GM12891 (cell line): Measurements from ENCODE around the gene FAM168A.

Experiments used
- DNase-seq: peaks from one replicate; pipeline ENCODE4 v3.0.0; 2011; ENCODE audit warnings: low spot score; ENCODE audit not compliant: insufficient read length
- FAIRE-seq: peaks from 2 replicates; lab custom pipeline; 2011; peaks lifted over from hg19 to GRCh38; lab: Jason Lieb, UNC
- PAX5 ChIP-seq: IDR thresholded peaks from 2 replicates; pipeline ENCODE4 v1.6.1; 2011; ENCODE audit warnings: low read length, moderate library complexity, mild to moderate bottlenecking; ENCODE audit not compliant: insufficient read depth, severe bottlenecking
- POLR2A ChIP-seq: IDR thresholded peaks from 2 replicates; pipeline ENCODE4 v1.6.1; 2011; ENCODE audit warnings: low read depth, low read length, control low read depth
- POLR2AphosphoS5 ChIP-seq: IDR thresholded peaks from 2 replicates; pipeline ENCODE4 v1.6.1; 2011; ENCODE audit warnings: low read depth, low read length, control low read depth
- POU2F2 ChIP-seq: IDR thresholded peaks from 2 replicates; pipeline ENCODE4 v1.6.1; 2011; ENCODE audit warnings: low read depth, mild to moderate bottlenecking, control low read depth, low read length, moderate library complexity
- SPI1 ChIP-seq: IDR thresholded peaks from 2 replicates; pipeline ENCODE4 v1.6.1; 2011; ENCODE audit warnings: low read depth, low read length, control low read depth
- TAF1 ChIP-seq: IDR thresholded peaks from 2 replicates; pipeline ENCODE4 v1.6.1; 2011; ENCODE audit warnings: low read depth, low read length, control low read depth

The FAM168A gene

GRCh38 chr11:73542175-73542574, 55.7 kb downstream of the FAM168A start:
- no peak for TF ChIP-seq SPI1
- FAIRE-seq (no peak), DNase-seq (no peak)

- DNase-seq: no peak
- FAIRE-seq: no peak
- TF ChIP-seq POLR2A (no peak), POU2F2 (no peak), PAX5 (no peak), POLR2AphosphoS5 (no peak), TAF1 (no peak)
Observed at GRCh38 chr11:73539506-73540084, 58.3 kb downstream of the FAM168A start.

GRCh38 chr11:73538381-73538872, 59.5 kb downstream of the FAM168A start:
- FAIRE-seq (peak; percentile 67), DNase-seq (peak; percentile 30)
- TF ChIP-seq POLR2A (no peak), POU2F2 (no peak), TAF1 (no peak), POLR2AphosphoS5 (no peak), SPI1 (no peak), PAX5 (no peak)

- no peak for TF ChIP-seq POLR2A
- TF ChIP-seq PAX5: no peak
- no peak for TF ChIP-seq POLR2AphosphoS5
- TF ChIP-seq TAF1: no peak
- TF ChIP-seq SPI1: no peak
- TF ChIP-seq POU2F2: no peak
- DNase-seq: no peak
- no peak for FAIRE-seq
Observed at GRCh38 chr11:73537969-73538368, 59.9 kb downstream of the FAM168A start.

- FAIRE-seq: no peak
- TF ChIP-seq POLR2A (no peak), PAX5 (no peak), SPI1 (no peak), POLR2AphosphoS5 (no peak), TAF1 (no peak), POU2F2 (no peak)
- no peak for DNase-seq
Observed at GRCh38 chr11:73536961-73537360, 61.0 kb downstream of the FAM168A start.

- no peak for TF ChIP-seq POU2F2
- TF ChIP-seq PAX5: no peak
- no peak for TF ChIP-seq POLR2A
- TF ChIP-seq POLR2AphosphoS5: no peak
- no peak for TF ChIP-seq SPI1
- no peak for FAIRE-seq
- DNase-seq: no peak
Observed at GRCh38 chr11:73532310-73532709, 65.6 kb downstream of the FAM168A start.

GRCh38 chr11:73531386-73531785, 66.5 kb downstream of the FAM168A start:
- TF ChIP-seq SPI1: no peak
- TF ChIP-seq POU2F2: no peak
- no peak for TF ChIP-seq POLR2AphosphoS5
- no peak for TF ChIP-seq PAX5
- no peak for TF ChIP-seq TAF1
- TF ChIP-seq POLR2A: no peak
- FAIRE-seq (no peak), DNase-seq (no peak)

- TF ChIP-seq SPI1: no peak
- TF ChIP-seq TAF1: no peak
- no peak for TF ChIP-seq POLR2AphosphoS5
- TF ChIP-seq POU2F2: no peak
- TF ChIP-seq PAX5: no peak
- TF ChIP-seq POLR2A: no peak
- no peak for FAIRE-seq
- no peak for DNase-seq
Observed at GRCh38 chr11:73530109-73530508, 67.8 kb downstream of the FAM168A start.

- no peak for DNase-seq
- no peak for TF ChIP-seq POLR2A
- no peak for TF ChIP-seq SPI1
- TF ChIP-seq POU2F2: no peak
- TF ChIP-seq POLR2AphosphoS5: no peak
- no peak for TF ChIP-seq TAF1
- TF ChIP-seq PAX5: no peak
- no peak for FAIRE-seq
Observed at GRCh38 chr11:73529204-73529530, 68.7 kb downstream of the FAM168A start.
